Mucosa of descending colon (tissue), 3 donors: Measurements from ENCODE around the gene LILRA2. TPM values are rescaled to one million over a fixed set of nuclear protein-coding genes. Genes with fewer than 3 reads are reported as not detected.

Experiments used
- ATAC-seq: fragments of 200-7000 bp; cut with Tn5 transposase; one replicate; pipeline ENCODE4 v1.9.1; 2020; ENCODE audit warnings: mild to moderate bottlenecking, moderate library complexity
- DNase-seq, 3 donors: peaks; one replicate each; pipeline ENCODE4 v3.0.0-alpha.2; 2020
- H3K36me3 ChIP-seq: fragments of 200-600 bp; one replicate; pipeline ENCODE4 v1.8.0; 2021; ENCODE audit warnings: low read depth, mild to moderate bottlenecking
- H3K4me1 ChIP-seq: fragments of 200-600 bp; one replicate; pipeline ENCODE4 v1.8.0; 2021; ENCODE audit warnings: low read depth, mild to moderate bottlenecking
- H3K4me3 ChIP-seq: fragments of 200-600 bp; one replicate; pipeline ENCODE4 v1.8.0; 2021; ENCODE audit warnings: mild to moderate bottlenecking
- H3K9me3 ChIP-seq: fragments of 200-600 bp; one replicate; pipeline ENCODE4 v1.8.0; 2021; ENCODE audit warnings: mild to moderate bottlenecking
- intact Hi-C, 2 donors: fragments of 100-400 bp; cut with DNase I in 1 of 2; cut with micrococcal nuclease in 1 of 2; formaldehyde crosslinking; loops; one replicate each; pipeline versions ENCODE4 v1.11.0 to v1.11.1; 2022; cut with DNase I, micrococcal nuclease
- total RNA-seq, 3 donors: library from RNA; stranded (reverse); fragmentation: NEBNext Ultra II Directional in 2 of 3; extraction: Animal tissue kit (Norgen Biotek cat#: 25700) in 2 of 3; gene quantifications; one replicate each; pipeline versions ENCODE4 v1.2.1 to v1.2.4, GENCODE V29; 2021 to 2023
- TF ChIP-seq, protein P1 (sequence below): fragments of 200-600 bp; IDR thresholded peaks from one replicate; pipeline ENCODE4 v1.8.0; 2022; ENCODE audit warnings: antibody characterized with exemption, mild to moderate bottlenecking
- donor health status: DM: no; HTN: no; CAD: no; lungs with moderate emphysema.
- donor health status: DM: no; HTN: no; CAD: no.
- donor health status: DM: no; HTN: yes; CAD: no.

The LILRA2 gene
- total RNA-seq, 3 donors from 2014 or later = 0.20 to 4.9 (median 2.6) TPM

GRCh38 chr19:54608205-54608604 lies 34.6 kb downstream of the LILRA2 start:
- Histone ChIP-seq H3K4me3 (no peak overlapping the region), H3K9me3 (no peaks in the 10 kb centered on the region), H3K4me1 (no peaks in the 10 kb centered on the region), H3K36me3 (no peaks in the 10 kb centered on the region)
- no peak for ATAC-seq
- DNase-seq = no peak
- TF ChIP-seq, protein P1, sequence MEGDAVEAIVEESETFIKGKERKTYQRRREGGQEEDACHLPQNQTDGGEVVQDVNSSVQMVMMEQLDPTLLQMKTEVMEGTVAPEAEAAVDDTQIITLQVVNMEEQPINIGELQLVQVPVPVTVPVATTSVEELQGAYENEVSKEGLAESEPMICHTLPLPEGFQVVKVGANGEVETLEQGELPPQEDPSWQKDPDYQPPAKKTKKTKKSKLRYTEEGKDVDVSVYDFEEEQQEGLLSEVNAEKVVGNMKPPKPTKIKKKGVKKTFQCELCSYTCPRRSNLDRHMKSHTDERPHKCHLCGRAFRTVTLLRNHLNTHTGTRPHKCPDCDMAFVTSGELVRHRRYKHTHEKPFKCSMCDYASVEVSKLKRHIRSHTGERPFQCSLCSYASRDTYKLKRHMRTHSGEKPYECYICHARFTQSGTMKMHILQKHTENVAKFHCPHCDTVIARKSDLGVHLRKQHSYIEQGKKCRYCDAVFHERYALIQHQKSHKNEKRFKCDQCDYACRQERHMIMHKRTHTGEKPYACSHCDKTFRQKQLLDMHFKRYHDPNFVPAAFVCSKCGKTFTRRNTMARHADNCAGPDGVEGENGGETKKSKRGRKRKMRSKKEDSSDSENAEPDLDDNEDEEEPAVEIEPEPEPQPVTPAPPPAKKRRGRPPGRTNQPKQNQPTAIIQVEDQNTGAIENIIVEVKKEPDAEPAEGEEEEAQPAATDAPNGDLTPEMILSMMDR = no peak
- intact Hi-C loops = no loop called here

GRCh38 chr19:54608792-54609191 lies 35.2 kb downstream of the LILRA2 start:
- H3K9me3 ChIP-seq = no peaks in the 10 kb centered on the region
- no peaks in the 10 kb centered on the region for H3K4me1 ChIP-seq
- intact Hi-C loops = no loop called here
- no peaks in the 10 kb centered on the region for H3K36me3 ChIP-seq
- TF ChIP-seq, protein P1 = no peak
- H3K4me3 ChIP-seq = no peak overlapping the region
- ATAC-seq (no peak), DNase-seq (no peak)

DNA sequence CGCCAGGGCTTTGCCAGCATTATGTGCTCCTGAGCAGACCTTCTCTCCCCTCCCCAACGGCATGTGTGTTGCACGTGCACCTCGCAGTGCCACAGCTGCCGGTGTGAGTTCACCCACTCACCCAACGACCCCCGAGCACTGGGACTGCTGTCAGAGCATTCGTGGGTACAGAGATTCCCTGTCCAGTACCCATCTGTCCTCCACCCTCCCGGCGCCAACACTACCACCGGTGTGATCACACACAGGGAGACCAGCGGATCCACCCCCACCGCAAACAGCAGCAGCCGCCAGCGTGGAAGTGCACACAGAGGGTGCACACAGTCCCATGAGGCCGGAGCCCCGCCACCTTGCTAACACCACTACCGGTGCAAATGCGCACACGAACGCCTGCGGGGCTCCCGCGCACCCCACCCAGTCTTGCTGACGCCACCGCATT lies 35.8 kb downstream of the LILRA2 start:
- intact Hi-C loops = no loop called here
- DNase-seq (no peak), ATAC-seq (no peak)
- TF ChIP-seq, protein P1 = no peak
- H3K36me3 ChIP-seq = no peaks in the 10 kb centered on the region
- H3K4me1 ChIP-seq = no peaks in the 10 kb centered on the region
- H3K9me3 ChIP-seq = no peaks in the 10 kb centered on the region
- no peak overlapping the region for H3K4me3 ChIP-seq

DNA sequence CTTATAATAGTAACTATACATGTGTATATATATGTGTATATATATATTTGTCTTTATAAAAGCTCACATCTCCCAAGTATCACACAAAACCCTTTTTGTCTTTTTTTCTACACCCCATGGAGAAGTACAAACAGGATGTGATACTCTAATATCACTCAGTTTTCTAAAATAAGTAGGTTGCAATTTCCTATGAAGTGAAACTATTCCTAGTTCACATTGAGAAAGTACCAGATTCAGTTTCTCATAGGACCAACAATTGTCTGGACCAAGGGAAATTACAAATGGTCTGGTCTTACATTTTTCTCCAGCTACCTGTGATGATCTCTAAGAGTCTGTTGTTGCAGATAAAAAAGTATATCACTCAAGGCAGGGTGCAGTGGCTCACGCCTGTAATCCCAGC lies 38.8 kb downstream of the LILRA2 start:
- H3K4me1 ChIP-seq = no peaks in the 10 kb centered on the region
- ATAC-seq (no peak), DNase-seq (no peak)
- H3K36me3 ChIP-seq = no peaks in the 10 kb centered on the region
- intact Hi-C loops = no loop called here
- H3K4me3 ChIP-seq = no peak overlapping the region
- TF ChIP-seq, protein P1 = no peak
- H3K9me3 ChIP-seq = no peaks in the 10 kb centered on the region

- H3K4me3 ChIP-seq = no peak overlapping the region
- DNase-seq = no peak
- intact Hi-C loops = no loop called here
Measured at GRCh38 chr19:54614726-54615125, 41.1 kb downstream of the LILRA2 start.

More at GRCh38 chr19:54614726-54615125, 41.1 kb downstream of the LILRA2 start:
- no peak for ATAC-seq
- Histone ChIP-seq H3K36me3 (no peaks in the 10 kb centered on the region), H3K9me3 (no peaks in the 10 kb centered on the region), H3K4me1 (no peaks in the 10 kb centered on the region)
- TF ChIP-seq, protein P1 = no peak
